Measurements from ENCODE around the gene C19orf47.

DNA sequence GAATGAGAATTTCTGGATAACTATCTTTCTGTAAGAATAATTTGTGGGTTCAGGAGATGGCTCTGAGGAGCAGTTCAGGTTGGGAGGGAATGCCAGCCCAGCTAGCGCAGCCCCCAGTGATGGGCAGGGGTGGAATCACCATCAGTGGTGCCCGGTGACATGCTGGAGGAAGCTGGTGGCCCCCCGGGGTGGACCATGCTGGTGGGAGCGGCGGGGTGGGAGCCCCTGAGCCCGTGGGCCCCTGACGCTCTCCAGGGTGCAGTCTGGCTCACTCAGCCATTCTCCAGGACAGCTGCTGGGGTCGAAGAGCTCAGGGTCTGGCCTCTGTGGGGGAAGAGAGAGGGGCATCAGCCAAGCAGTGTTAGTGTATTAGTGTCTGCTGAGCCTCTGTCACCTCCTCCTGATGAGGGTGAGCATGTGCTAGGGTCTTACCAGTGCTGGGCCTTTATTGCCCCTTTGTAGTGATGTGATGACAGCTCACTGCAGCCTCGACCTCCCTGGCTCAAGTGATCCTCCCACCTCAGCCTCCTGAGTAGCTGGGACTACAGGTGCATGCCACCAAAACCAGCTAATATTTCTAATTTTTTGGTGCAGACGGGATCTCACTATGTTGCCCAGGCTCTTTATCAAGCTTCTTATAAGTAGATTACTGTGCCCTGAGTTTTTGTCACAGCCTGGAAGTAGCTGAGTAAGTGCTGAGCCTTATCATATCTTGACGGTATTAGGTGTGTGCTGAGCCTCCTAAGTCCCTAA, 31.4 kb upstream of the C19orf47 start:
- TF ChIP-seq, protein P1, sequence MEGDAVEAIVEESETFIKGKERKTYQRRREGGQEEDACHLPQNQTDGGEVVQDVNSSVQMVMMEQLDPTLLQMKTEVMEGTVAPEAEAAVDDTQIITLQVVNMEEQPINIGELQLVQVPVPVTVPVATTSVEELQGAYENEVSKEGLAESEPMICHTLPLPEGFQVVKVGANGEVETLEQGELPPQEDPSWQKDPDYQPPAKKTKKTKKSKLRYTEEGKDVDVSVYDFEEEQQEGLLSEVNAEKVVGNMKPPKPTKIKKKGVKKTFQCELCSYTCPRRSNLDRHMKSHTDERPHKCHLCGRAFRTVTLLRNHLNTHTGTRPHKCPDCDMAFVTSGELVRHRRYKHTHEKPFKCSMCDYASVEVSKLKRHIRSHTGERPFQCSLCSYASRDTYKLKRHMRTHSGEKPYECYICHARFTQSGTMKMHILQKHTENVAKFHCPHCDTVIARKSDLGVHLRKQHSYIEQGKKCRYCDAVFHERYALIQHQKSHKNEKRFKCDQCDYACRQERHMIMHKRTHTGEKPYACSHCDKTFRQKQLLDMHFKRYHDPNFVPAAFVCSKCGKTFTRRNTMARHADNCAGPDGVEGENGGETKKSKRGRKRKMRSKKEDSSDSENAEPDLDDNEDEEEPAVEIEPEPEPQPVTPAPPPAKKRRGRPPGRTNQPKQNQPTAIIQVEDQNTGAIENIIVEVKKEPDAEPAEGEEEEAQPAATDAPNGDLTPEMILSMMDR (IDR thresholded peaks at IDR 0.05): no peak
- TF ChIP-seq POLR2A (IDR thresholded peaks at IDR 0.05): no peak
